Naive thymus-derived CD4-positive, alpha-beta T cell (primary cell): ENCODE measurements around the gene TRABD2A. TPM values are rescaled to one million over a fixed set of nuclear protein-coding genes. Genes with fewer than 3 reads are reported as not detected.

Source experiments
- ATAC-seq: fragments of 150-1000 bp; cut with Tn5 transposase; 2 replicates; pipeline ENCODE4 v1.10.0; 2021; ENCODE audit warnings: mild to moderate bottlenecking, moderate library complexity
- CTCF ChIA-PET: fragments of 350-600 bp; sonication (Branson Sonifier 250); formaldehyde crosslinking; loops from one replicate; lab custom pipeline; 2021; ENCODE audit warnings: antibody characterized with exemption; lab: Charles Lee
- POLR2A ChIA-PET: fragments of 350-600 bp; sonication (Branson Sonifier 250); formaldehyde crosslinking; loops from one replicate; lab custom pipeline; 2021; ENCODE audit warnings: antibody characterized with exemption, inconsistent platforms; lab: Charles Lee
- DNase-seq, 9 donors: peaks; one replicate each; pipeline versions ENCODE4 v3.0.0 to v3.0.0-alpha.2; 2020 to 2022; ENCODE audit warnings: mixed read lengths in 1 of 9
- H3K27ac ChIP-seq: one replicate; pipeline ENCODE4 v1.7.0; 2013; ENCODE audit warnings: mild to moderate bottlenecking, low read depth, low read length, moderate library complexity
- H3K27me3 ChIP-seq, 2 donors: one replicate each; pipeline ENCODE4 v1.7.0; 2013; ENCODE audit warnings: low read length in 2 of 2, mild to moderate bottlenecking in 2 of 2, moderate library complexity in 2 of 2; ENCODE audit not compliant: control insufficient read depth in 2 of 2, insufficient read depth in 2 of 2
- H3K36me3 ChIP-seq, 3 experiments: 1 replicate in 2 of 3; 2 replicates in 1 of 3; pipeline ENCODE4 v1.7.0; 2013; ENCODE audit warnings: low read length in 3 of 3, mild to moderate bottlenecking in 3 of 3, moderate library complexity in 1 of 3; ENCODE audit not compliant: insufficient read depth in 3 of 3, control insufficient read depth in 2 of 3
- H3K4me1 ChIP-seq, 2 donors: one replicate each; pipeline ENCODE4 v1.7.0; 2013; ENCODE audit warnings: low read length in 2 of 2, mild to moderate bottlenecking in 2 of 2, moderate library complexity in 1 of 2; ENCODE audit not compliant: control insufficient read depth in 2 of 2, insufficient read depth in 2 of 2
- H3K4me3 ChIP-seq: 2 replicates; pipeline ENCODE4 v1.7.0; 2013; ENCODE audit warnings: mild to moderate bottlenecking, low read length
- H3K9me3 ChIP-seq, 3 experiments: 1 replicate in 2 of 3; 2 replicates in 1 of 3; pipeline ENCODE4 v1.7.0; 2013; ENCODE audit warnings: low read length in 3 of 3; ENCODE audit not compliant: control insufficient read depth in 2 of 3
- H3K27ac Mint-ChIP-seq, 9 donors: one replicate each; pipeline ENCODE4 v1.8.0; 2020 to 2022; ENCODE audit warnings: mixed read lengths in 9 of 9, mild to moderate bottlenecking in 8 of 9, moderate library complexity in 5 of 9, inconsistent platforms in 2 of 9
- H3K27me3 Mint-ChIP-seq, 5 donors: one replicate each; pipeline ENCODE4 v1.8.0; 2021 to 2022; ENCODE audit warnings: mixed read lengths in 5 of 5, mild to moderate bottlenecking in 1 of 5
- H3K36me3 Mint-ChIP-seq, 5 donors: one replicate each; pipeline ENCODE4 v1.8.0; 2020 to 2022; ENCODE audit warnings: mixed read lengths in 5 of 5, mild to moderate bottlenecking in 3 of 5, inconsistent platforms in 1 of 5
- H3K4me1 Mint-ChIP-seq, 7 donors: one replicate each; pipeline ENCODE4 v1.8.0; 2020 to 2022; ENCODE audit warnings: mixed read lengths in 7 of 7, mild to moderate bottlenecking in 3 of 7, inconsistent platforms in 1 of 7
- H3K4me3 Mint-ChIP-seq, 10 donors: one replicate each; pipeline ENCODE4 v1.8.0; 2020 to 2022; ENCODE audit warnings: mild to moderate bottlenecking in 10 of 10, mixed read lengths in 10 of 10, moderate library complexity in 6 of 10, inconsistent platforms in 2 of 10
- H3K9me3 Mint-ChIP-seq, 11 donors: one replicate each; pipeline ENCODE4 v1.8.0; 2020 to 2022; ENCODE audit warnings: mixed read lengths in 11 of 11, mild to moderate bottlenecking in 4 of 11, inconsistent platforms in 1 of 11, moderate library complexity in 1 of 11
- intact Hi-C, 2 donors: fragments of 100-400 bp; cut with micrococcal nuclease; formaldehyde crosslinking; loops; one replicate each; pipeline ENCODE4 v1.15.1; 2023
- polyA plus RNA-seq, 2 donors: library from polyadenylated mRNA; unstranded; fragments of 300-500 nt; fragmentation: Illumina TruSeq; gene quantifications; one replicate each; pipeline ENCODE4 v1.2.3, GENCODE V29; 2021
- total RNA-seq, 6 experiments: library from RNA in 5 of 6; stranded (reverse) in 5 of 6; gene quantifications; 1 replicate in 5 of 6; 2 replicates in 1 of 6; pipeline ENCODE4 v1.2.3 and lab custom pipeline; 2021 to 2026

The TRABD2A gene
- total and polyA plus RNA-seq, 7 experiments from 2014 or later = 75.0 to 288 (median 182) TPM

DNA sequence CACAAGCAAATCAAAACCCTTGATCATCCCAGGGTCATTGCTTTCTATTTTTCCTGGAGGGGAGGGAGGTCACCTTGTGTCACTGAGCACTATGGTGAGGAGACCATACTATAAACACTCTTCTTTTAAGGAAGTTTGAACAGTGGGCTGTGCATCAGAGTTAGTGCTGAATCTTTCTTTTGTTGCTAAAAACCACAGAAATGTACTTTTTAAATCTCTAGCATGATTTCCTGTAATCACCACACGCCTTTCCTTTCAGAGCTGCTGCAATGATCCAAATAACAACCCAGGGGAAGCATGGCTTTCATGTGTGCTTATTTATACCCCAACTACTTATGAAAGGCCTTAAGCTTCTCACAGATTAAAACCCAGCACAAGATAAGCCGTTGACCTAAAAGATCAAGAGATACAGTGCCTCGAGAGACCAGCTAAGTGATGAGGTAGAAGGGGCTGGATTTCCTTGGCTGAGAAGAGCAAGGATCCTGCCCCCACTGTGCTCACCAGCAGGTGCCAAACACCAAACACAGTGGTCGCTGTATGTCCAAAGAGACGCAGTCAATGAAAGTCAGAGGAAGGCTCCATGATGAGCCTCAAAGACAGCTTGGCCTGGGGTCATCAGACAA lies 34.7 kb downstream of the TRABD2A start:
- Mint-ChIP-seq H3K36me3 (peaks cover 13 to 64% (median 38%) of the 10 kb centered on the region in 5 donors), H3K27me3 (no peaks in the 10 kb centered on the region), H3K4me3 (peak overlapping the region; percentile 72 to 87 (median 82)), H3K4me1 (peaks cover 77 to 100% (median 92%) of the 10 kb centered on the region in 7 donors), H3K27ac (peak overlapping the region in 8 of 9 donors; percentile 94 to 99 (median 97)), H3K9me3 (peaks cover 0 to 5% (median 0%) of the 10 kb centered on the region in 11 donors)
- peak overlapping the region; percentile 14 for H3K4me3 ChIP-seq
- no peaks in the 10 kb centered on the region for H3K27me3 ChIP-seq
- H3K9me3 ChIP-seq = no peaks in the 10 kb centered on the region
- H3K4me1 ChIP-seq = peaks cover 93 to 98% of the 10 kb centered on the region in 2 donors
- ATAC-seq (peak; percentile 85), DNase-seq (peak in 7 of 9 donors; percentile 68 to 89 (median 84))
- H3K27ac ChIP-seq = peak overlapping the region; percentile 80
- POLR2A ChIA-PET = interaction anchor here (0.6 to 13.0 kb wide), 27 partner anchors 10 to 201 kb away, joined by 3 to 261 read pairs (median 5); partner anchors contain the start of genes TMSB10 and TRABD2A
- CTCF ChIA-PET = interaction anchor here (0.6 to 2.6 kb wide), 9 partner anchors 12 to 316 kb away, joined by 3 to 21 read pairs (median 4); no protein-coding TSS in a partner anchor
- H3K36me3 ChIP-seq = peaks cover 0 to 5% (median 0%) of the 10 kb centered on the region in 3 experiments
- intact Hi-C loops = loop anchor here (1.0 to 5.0 kb wide), 14 partner anchors 9 to 194 kb away; partner anchors contain the start of genes TMSB10 (in 2 of the 2) and TRABD2A (in 1 of the 2)

DNA sequence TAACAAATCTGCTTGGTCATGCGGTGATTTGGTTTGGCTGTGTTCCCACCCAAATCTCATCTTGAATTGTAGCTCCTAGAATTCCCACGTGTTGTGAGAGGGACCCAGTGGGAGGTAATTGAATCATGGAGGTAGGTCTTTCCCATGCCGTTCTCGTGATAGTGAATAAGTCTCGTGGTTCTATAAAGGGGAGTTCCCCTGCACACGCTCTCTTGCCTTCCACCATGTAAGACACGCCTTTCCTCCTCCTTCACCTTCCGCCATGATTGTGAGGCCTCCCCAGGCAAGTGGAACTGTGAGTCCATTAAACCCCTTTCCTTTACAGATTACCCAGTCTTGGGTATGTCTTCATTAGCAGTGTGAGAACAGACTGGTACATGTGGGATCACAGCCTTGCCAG lies 36.7 kb downstream of the TRABD2A start:
- peak overlapping the region; percentile 5 for H3K4me3 ChIP-seq
- intact Hi-C loops = no loop called here
- peak overlapping the region; percentile 80 for H3K27ac ChIP-seq
- ATAC-seq = no peak
- DNase-seq = no peak
- no peaks in the 10 kb centered on the region for H3K27me3 ChIP-seq
- H3K4me3 Mint-ChIP-seq = peak overlapping the region; percentile 35 to 85 (median 74)
- ChIA-PET CTCF (interaction anchor here (0.5 kb wide), 1 partner anchor 94 kb away, joined by 4 read pairs; no protein-coding TSS in a partner anchor), POLR2A (interaction anchor here (0.7 to 13.0 kb wide), 7 partner anchors 11 to 347 kb away, joined by 3 to 261 read pairs (median 4); no protein-coding TSS in a partner anchor)
- H3K36me3 ChIP-seq = peaks cover 0 to 1% (median under 1%) of the 10 kb centered on the region in 3 experiments
- peaks cover 16 to 64% (median 44%) of the 10 kb centered on the region in 5 donors for H3K36me3 Mint-ChIP-seq
- peaks cover 74 to 100% (median 92%) of the 10 kb centered on the region in 7 donors for H3K4me1 Mint-ChIP-seq
- peak overlapping the region in 8 of 9 donors; percentile 94 to 99 (median 97) for H3K27ac Mint-ChIP-seq
- peaks cover 93 to 98% of the 10 kb centered on the region in 2 donors for H3K4me1 ChIP-seq
- H3K9me3 ChIP-seq = no peaks in the 10 kb centered on the region
- H3K9me3 Mint-ChIP-seq = peaks cover 0 to 5% (median 0%) of the 10 kb centered on the region in 11 donors
- H3K27me3 Mint-ChIP-seq = no peaks in the 10 kb centered on the region

DNA sequence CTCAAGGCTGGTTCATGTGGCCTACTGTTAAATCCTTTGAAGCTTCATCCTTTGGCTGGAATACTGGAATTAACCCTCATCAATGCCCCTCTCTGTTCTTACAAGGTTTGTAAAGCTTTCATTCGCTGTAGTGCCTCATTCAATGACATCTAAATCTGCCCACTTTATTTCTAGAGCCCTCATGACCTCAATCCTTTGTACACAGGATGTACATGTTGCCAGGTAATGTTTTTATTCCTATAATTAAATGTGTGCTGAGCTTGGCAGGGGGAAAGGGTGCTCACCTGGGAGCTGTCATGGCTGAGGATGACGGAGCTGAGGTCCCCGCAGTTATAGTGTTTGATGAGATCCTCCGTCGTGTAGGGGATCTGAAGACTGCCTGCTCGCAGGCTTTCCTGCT lies 39.3 kb downstream of the TRABD2A start:
- POLR2A ChIA-PET = interaction anchor here (0.5 to 13.0 kb wide), 20 partner anchors 9 to 1768 kb away, joined by 3 to 261 read pairs (median 6); partner anchors contain the start of genes TMSB10 and TRABD2A
- H3K4me1 Mint-ChIP-seq = peaks cover 61 to 97% (median 90%) of the 10 kb centered on the region in 7 donors
- intact Hi-C loops = loop anchor here in 1 of 2 donors (1.0 kb wide), 2 partner anchors 8 kb away; no protein-coding TSS in a partner anchor

DNA sequence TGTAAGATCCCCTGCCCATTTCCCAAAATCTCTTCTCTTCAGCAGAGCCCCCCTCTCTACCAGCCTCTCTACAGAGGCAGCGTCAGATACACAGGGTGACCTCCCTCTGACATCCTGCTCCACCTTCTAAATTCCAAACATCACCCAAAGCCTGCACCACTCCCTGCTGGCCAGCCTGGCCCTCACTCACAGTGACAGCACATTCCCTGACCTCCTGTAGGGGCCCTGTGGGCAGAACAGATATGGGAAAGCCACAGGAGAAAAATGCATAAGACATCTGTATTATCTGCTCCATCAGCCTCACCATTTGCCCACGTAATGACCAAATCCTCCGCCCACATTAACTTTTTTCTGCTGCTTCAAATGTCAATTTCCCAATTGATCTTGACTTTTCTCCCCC lies 40.6 kb downstream of the TRABD2A start:
- no peaks in the 10 kb centered on the region for H3K27me3 Mint-ChIP-seq
- ATAC-seq = peak; percentile 28
- H3K27ac Mint-ChIP-seq = peak overlapping the region in 8 of 9 donors; percentile 78 to 99 (median 96)
- Histone ChIP-seq H3K27ac (peak overlapping the region; percentile 80), H3K27me3 (no peaks in the 10 kb centered on the region), H3K36me3 (peaks cover 4 to 36% (median 22%) of the 10 kb centered on the region in 3 experiments), H3K4me3 (peak overlapping the region; percentile 43), H3K4me1 (peaks cover 71 to 95% of the 10 kb centered on the region in 2 donors), H3K9me3 (peaks cover 0 to 4% (median 0%) of the 10 kb centered on the region in 3 experiments)
- H3K9me3 Mint-ChIP-seq = peaks cover 0 to 19% (median 11%) of the 10 kb centered on the region in 11 donors
- ChIA-PET POLR2A (interaction anchor here (0.6 to 13.0 kb wide), 17 partner anchors 7 to 86 kb away, joined by 3 to 261 read pairs (median 7); partner anchors contain the start of genes TMSB10 and TRABD2A), CTCF (interaction anchor here (0.5 to 3.3 kb wide), 9 partner anchors 10 to 313 kb away, joined by 3 to 16 read pairs (median 5); partner anchors contain the start of gene TRABD2A)
- intact Hi-C loops = loop anchor here in 1 of 2 donors (1.0 kb wide), 1 partner anchor 12 kb away; no protein-coding TSS in a partner anchor
- peaks cover 49 to 97% (median 88%) of the 10 kb centered on the region in 7 donors for H3K4me1 Mint-ChIP-seq
- DNase-seq = no peak
- H3K36me3 Mint-ChIP-seq = peaks cover 39 to 75% (median 68%) of the 10 kb centered on the region in 5 donors
- H3K4me3 Mint-ChIP-seq = peak overlapping the region; percentile 75 to 90 (median 82)

More for the DNA sequence above, 39.3 kb downstream of the TRABD2A start:
- H3K36me3 Mint-ChIP-seq = peaks cover 29 to 73% (median 57%) of the 10 kb centered on the region in 5 donors
- CTCF ChIA-PET = interaction anchor here (0.7 to 3.3 kb wide), 10 partner anchors 8 to 315 kb away, joined by 3 to 14 read pairs (median 4); partner anchors contain the start of gene TRABD2A
- H3K4me3 Mint-ChIP-seq = peak overlapping the region; percentile 75 to 90 (median 82)
- Histone ChIP-seq H3K9me3 (no peaks in the 10 kb centered on the region), H3K27me3 (no peaks in the 10 kb centered on the region), H3K36me3 (peaks cover 4 to 23% (median 22%) of the 10 kb centered on the region in 3 experiments), H3K4me3 (peak overlapping the region; percentile 43), H3K27ac (peak overlapping the region; percentile 80), H3K4me1 (peaks cover 82 to 97% of the 10 kb centered on the region in 2 donors)
- H3K27ac Mint-ChIP-seq = peak overlapping the region in 8 of 9 donors; percentile 78 to 99 (median 96)
- H3K9me3 Mint-ChIP-seq = peaks cover 0 to 8% (median 2%) of the 10 kb centered on the region in 11 donors
- peak; percentile 41 for ATAC-seq
- peak in 7 of 9 donors; percentile 55 to 81 (median 73) for DNase-seq
- H3K27me3 Mint-ChIP-seq = no peaks in the 10 kb centered on the region

DNA sequence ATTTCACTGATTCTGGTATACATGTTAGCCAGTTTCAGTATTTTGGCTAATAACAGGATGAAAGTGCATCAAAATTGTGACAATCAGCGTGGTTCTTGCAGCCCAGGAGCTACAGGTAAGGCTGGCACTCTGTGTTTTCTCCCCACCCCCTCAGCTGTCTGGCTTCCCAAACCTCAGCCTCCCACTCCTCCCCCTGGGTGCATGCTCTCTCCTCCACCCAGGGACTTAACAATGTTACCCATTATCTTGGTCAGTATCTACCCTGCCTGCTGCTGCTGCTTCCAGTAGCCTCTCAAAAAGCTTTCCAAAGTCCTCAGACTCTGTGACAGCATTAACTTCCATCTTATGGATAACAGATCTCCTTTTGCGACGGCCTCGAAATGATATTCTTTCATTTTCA lies 41.0 kb downstream of the TRABD2A start:
- POLR2A ChIA-PET = interaction anchor here (0.6 to 3.6 kb wide), 9 partner anchors 10 to 112 kb away, joined by 3 to 22 read pairs (median 7); no protein-coding TSS in a partner anchor
- Mint-ChIP-seq H3K27ac (peak overlapping the region in 8 of 9 donors; percentile 78 to 99 (median 96)), H3K36me3 (peaks cover 41 to 77% (median 71%) of the 10 kb centered on the region in 5 donors), H3K9me3 (peaks cover 0 to 23% (median 13%) of the 10 kb centered on the region in 11 donors), H3K4me1 (peaks cover 47 to 93% (median 89%) of the 10 kb centered on the region in 7 donors), H3K27me3 (no peaks in the 10 kb centered on the region), H3K4me3 (peak overlapping the region; percentile 75 to 90 (median 82))
- H3K36me3 ChIP-seq = peaks cover 4 to 36% (median 22%) of the 10 kb centered on the region in 3 experiments
- ATAC-seq (no peak), DNase-seq (no peak)
- peak overlapping the region; percentile 80 for H3K27ac ChIP-seq
- CTCF ChIA-PET = interaction anchor here (0.6 to 2.9 kb wide), 5 partner anchors 11 to 86 kb away, joined by 3 to 16 read pairs (median 10); partner anchors contain the start of gene TRABD2A
- peaks cover 0 to 4% (median 0%) of the 10 kb centered on the region in 3 experiments for H3K9me3 ChIP-seq
- H3K4me1 ChIP-seq = peaks cover 66 to 95% of the 10 kb centered on the region in 2 donors
- intact Hi-C loops = loop anchor here in 1 of 2 donors (1.0 kb wide), 1 partner anchor 12 kb away; no protein-coding TSS in a partner anchor
- H3K4me3 ChIP-seq = peak overlapping the region; percentile 43
- H3K27me3 ChIP-seq = no peaks in the 10 kb centered on the region
